ENCODE results near the gene GPR150.

GRCh38 chr5:95613514-95613913, 6.4 kb upstream of the GPR150 start:
- TF ChIP-seq, protein P1, sequence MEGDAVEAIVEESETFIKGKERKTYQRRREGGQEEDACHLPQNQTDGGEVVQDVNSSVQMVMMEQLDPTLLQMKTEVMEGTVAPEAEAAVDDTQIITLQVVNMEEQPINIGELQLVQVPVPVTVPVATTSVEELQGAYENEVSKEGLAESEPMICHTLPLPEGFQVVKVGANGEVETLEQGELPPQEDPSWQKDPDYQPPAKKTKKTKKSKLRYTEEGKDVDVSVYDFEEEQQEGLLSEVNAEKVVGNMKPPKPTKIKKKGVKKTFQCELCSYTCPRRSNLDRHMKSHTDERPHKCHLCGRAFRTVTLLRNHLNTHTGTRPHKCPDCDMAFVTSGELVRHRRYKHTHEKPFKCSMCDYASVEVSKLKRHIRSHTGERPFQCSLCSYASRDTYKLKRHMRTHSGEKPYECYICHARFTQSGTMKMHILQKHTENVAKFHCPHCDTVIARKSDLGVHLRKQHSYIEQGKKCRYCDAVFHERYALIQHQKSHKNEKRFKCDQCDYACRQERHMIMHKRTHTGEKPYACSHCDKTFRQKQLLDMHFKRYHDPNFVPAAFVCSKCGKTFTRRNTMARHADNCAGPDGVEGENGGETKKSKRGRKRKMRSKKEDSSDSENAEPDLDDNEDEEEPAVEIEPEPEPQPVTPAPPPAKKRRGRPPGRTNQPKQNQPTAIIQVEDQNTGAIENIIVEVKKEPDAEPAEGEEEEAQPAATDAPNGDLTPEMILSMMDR (IDR thresholded peaks at IDR 0.05): no peak
- TF ChIP-seq POLR2A (IDR thresholded peaks at IDR 0.05): no peak

Data from adrenal gland (tissue), 5 donors.